ENCODE measurements around the gene PDP2. TPM values are rescaled to one million over a fixed set of nuclear protein-coding genes. Genes with fewer than 3 reads are reported as not detected.
"Not testable (repeated sequence)": the region's sequence is repeated elsewhere in the genome, so short reads cannot be mapped to it uniquely, and the experiment has no call there.

PDP2 gene
- total and polyA plus RNA-seq, 2 donors (not counting 3 experiments of a cell fraction or from before 2014, with no cell fraction given) = 4.4 to 9.3 TPM

DNA sequence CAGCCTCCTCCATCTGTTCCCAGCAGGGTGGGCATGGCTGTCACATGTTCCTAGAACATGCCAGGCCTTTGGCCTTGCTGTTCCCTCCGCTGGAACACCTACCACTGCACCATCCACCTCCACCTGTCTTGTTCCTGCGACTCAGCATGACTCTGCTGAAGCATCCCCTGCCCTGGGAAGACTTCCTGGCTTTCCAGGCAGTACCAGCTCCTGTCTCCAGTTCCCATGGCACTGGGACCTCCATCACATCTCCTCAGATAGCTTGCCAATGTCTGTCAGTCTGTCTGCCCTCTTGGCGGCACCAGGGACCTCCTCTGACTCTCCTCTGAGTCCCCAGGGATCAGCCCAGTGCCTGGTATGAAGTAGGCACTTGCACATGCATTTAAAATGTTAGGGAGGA, 15.7 kb downstream of the PDP2 start:
- Histone ChIP-seq H3K9ac (replicated peaks; ENCODE audit: extremely low read depth, insufficient read depth, low read length) (no peak overlapping the region), H3K9me3 (replicated peaks; ENCODE audit: control insufficient read depth, insufficient read depth, low read length) (no peaks in the 10 kb centered on the region), H3K36me3 (ENCODE audit: control insufficient read depth in 2 of 2, extremely low read depth in 1 of 2, insufficient read depth in 2 of 2, low read length in 2 of 2) (no peaks in the 10 kb centered on the region), H3K4me3 (replicated peaks in 1 of 3; ENCODE audit: insufficient read depth in 1 of 3, low read depth in 1 of 3, low read length in 3 of 3) (no peak overlapping the region), H3K9me1 (replicated peaks; ENCODE audit: control insufficient read depth, extremely low read depth, insufficient read depth, low read length) (no peaks in the 10 kb centered on the region), H3K4me1 (ENCODE audit: control insufficient read depth, extremely low read depth, insufficient read depth, low read length) (peaks cover 8% of the 10 kb centered on the region), H3K27me3 (ENCODE audit: control insufficient read depth in 2 of 2, insufficient read depth in 2 of 2, low read length in 2 of 2) (no peaks in the 10 kb centered on the region), H3K4me2 (ENCODE audit: insufficient read depth, low read length) (no peak overlapping the region), H3K79me2 (ENCODE audit: control insufficient read depth, insufficient read depth, low read length) (no peaks in the 10 kb centered on the region), H3K27ac (ENCODE audit: insufficient read depth, low read depth, low read length) (no peak overlapping the region), H4K20me1 (replicated peaks; ENCODE audit: control insufficient read depth, extremely low read depth, insufficient read depth, low read length) (no peaks in the 10 kb centered on the region), H2AFZ (ENCODE audit: low read depth, low read length) (no peak overlapping the region)
- intact Hi-C loops (cut with micrococcal nuclease) = loop anchor here (1.0 to 10.0 kb wide), 3 partner anchors 28 to 1959 kb away; no protein-coding TSS in a partner anchor
- dilution Hi-C loops (cut with MboI; ENCODE audit: extremely low pct_ligation_motif_present, low sequenced_read_pairs) = no loop called here
- no peak for TF ChIP-seq EZH2 (IDR thresholded peaks at IDR 0.05; ENCODE audit: borderline replicate concordance, low read depth, low read length, severe bottlenecking)
- no peak for TF ChIP-seq MYC (IDR thresholded peaks at IDR 0.05; ENCODE audit: low read depth, low read length)
- TF ChIP-seq CTCF (IDR thresholded peaks at IDR 0.05; ENCODE audit: extremely low read depth in 1 of 2, insufficient read depth in 1 of 2, low read depth in 1 of 2, low read length in 2 of 2) = no peak
- no peak for TF ChIP-seq FOS (IDR thresholded peaks at IDR 0.05; ENCODE audit: borderline replicate concordance, insufficient read depth, low read length)
- no peak for TF ChIP-seq POLR2AphosphoS5 (IDR thresholded peaks at IDR 0.05; ENCODE audit: insufficient read depth, low read depth, low read length)
- CTCF ChIA-PET = interaction anchor here (0.8 to 5.2 kb wide), 28 partner anchors 8 to 285 kb away, joined by 3 to 72 read pairs (median 6); partner anchors contain the start of genes CDH16, CES3, CIAO2B and NAE1
- POLR2A ChIA-PET = no interaction called here
- no peak for FAIRE-seq
- BruUV-seq (replicated peaks) = no TSS peak
- no peak for DNase-seq (ENCODE audit: low read depth, low spot score)

GRCh38 chr16:66896682-66897081, 16.4 kb downstream of the PDP2 start:
- DNase-seq (ENCODE audit: low read depth, low spot score); H3K36me3 ChIP-seq (ENCODE audit: control insufficient read depth in 2 of 2, extremely low read depth in 1 of 2, insufficient read depth in 2 of 2, low read length in 2 of 2); POLR2A ChIA-PET; H3K9me3 ChIP-seq (replicated peaks; ENCODE audit: control insufficient read depth, insufficient read depth, low read length); FAIRE-seq; H2AFZ ChIP-seq (ENCODE audit: low read depth, low read length); H3K79me2 ChIP-seq (ENCODE audit: control insufficient read depth, insufficient read depth, low read length); H3K27ac ChIP-seq (ENCODE audit: insufficient read depth, low read depth, low read length); H3K4me3 ChIP-seq (replicated peaks in 1 of 3; ENCODE audit: insufficient read depth in 1 of 3, low read depth in 1 of 3, low read length in 3 of 3); H3K4me1 ChIP-seq (ENCODE audit: control insufficient read depth, extremely low read depth, insufficient read depth, low read length); H3K4me2 ChIP-seq (ENCODE audit: insufficient read depth, low read length); H3K9me1 ChIP-seq (replicated peaks; ENCODE audit: control insufficient read depth, extremely low read depth, insufficient read depth, low read length); dilution Hi-C loops (cut with MboI; ENCODE audit: extremely low pct_ligation_motif_present, low sequenced_read_pairs); H4K20me1 ChIP-seq (replicated peaks; ENCODE audit: control insufficient read depth, extremely low read depth, insufficient read depth, low read length); H3K9ac ChIP-seq (replicated peaks; ENCODE audit: extremely low read depth, insufficient read depth, low read length); BruUV-seq (replicated peaks); H3K27me3 ChIP-seq (ENCODE audit: control insufficient read depth in 2 of 2, insufficient read depth in 2 of 2, low read length in 2 of 2): not testable (repeated sequence)
- intact Hi-C loops (cut with micrococcal nuclease) = loop anchor here (10.0 kb wide), 1 partner anchor 1958 kb away; no protein-coding TSS in a partner anchor
- CTCF ChIA-PET = interaction anchor here (1.4 to 5.2 kb wide), 8 partner anchors 15 to 259 kb away, joined by 6 to 72 read pairs (median 18); partner anchors contain the start of genes CDH16, CES3, PDP2 and RRAD
